ENCODE measurements around the gene CYP2W1. TPM values are rescaled to one million over a fixed set of nuclear protein-coding genes. Genes with fewer than 3 reads are reported as not detected.

The CYP2W1 gene
- total RNA-seq, 1 donor from 2014 or later, result not detected

DNA sequence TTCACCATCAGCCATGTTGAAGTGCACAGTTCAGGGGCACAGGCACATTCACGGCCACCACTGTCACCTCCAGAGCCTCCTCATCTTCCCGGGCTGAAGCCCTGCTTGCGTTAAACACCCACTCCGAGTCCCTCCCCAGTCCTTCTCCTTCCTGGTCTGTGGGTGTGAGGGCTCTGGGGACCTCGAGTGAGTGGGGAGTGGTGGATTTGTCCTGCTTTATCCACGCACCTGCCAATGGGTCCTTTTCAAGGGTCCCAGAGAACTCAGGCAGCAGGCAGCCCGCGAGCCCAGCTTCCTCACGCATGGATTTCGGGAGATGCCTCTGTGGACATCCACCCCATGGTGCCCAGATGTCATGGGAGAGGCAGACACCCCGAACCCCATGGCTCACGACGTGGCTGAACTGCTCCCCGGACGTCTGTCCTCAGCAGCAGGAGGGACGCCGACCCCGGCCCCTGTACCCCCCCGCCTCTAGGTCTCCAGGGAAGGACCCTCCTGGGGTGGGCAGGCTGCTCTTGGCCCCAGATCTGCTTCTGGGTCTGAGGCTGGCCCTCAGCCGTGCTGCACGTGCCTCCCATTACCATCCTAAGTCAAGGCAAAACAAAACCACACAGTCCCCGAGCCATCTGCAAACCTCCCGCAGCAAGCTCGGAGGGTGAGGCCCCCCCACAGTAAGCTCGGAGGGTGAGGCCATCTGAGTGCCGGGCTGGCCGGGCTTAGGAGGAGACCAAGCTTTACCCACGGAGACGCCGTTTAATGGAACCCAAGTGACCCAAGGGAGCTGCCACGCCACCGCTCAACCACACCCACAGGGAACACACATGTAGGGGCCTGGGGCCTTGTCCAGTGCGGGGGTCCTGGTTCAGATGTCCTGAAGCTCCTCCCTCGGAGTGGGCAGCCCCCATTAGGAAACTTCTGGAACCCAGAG, 9.0 kb downstream of the CYP2W1 start:
- FAIRE-seq, result no peak
- no peaks in the 10 kb centered on the region for H3K79me2 ChIP-seq (ENCODE audit: insufficient read depth, low read length)
- H3K9me3 ChIP-seq (ENCODE audit: insufficient read depth, low read depth, low read length), result no peaks in the 10 kb centered on the region
- TF ChIP-seq EZH2 (IDR thresholded peaks at IDR 0.05; ENCODE audit: insufficient read depth, low read length), result no peak
- TF ChIP-seq, protein P1, sequence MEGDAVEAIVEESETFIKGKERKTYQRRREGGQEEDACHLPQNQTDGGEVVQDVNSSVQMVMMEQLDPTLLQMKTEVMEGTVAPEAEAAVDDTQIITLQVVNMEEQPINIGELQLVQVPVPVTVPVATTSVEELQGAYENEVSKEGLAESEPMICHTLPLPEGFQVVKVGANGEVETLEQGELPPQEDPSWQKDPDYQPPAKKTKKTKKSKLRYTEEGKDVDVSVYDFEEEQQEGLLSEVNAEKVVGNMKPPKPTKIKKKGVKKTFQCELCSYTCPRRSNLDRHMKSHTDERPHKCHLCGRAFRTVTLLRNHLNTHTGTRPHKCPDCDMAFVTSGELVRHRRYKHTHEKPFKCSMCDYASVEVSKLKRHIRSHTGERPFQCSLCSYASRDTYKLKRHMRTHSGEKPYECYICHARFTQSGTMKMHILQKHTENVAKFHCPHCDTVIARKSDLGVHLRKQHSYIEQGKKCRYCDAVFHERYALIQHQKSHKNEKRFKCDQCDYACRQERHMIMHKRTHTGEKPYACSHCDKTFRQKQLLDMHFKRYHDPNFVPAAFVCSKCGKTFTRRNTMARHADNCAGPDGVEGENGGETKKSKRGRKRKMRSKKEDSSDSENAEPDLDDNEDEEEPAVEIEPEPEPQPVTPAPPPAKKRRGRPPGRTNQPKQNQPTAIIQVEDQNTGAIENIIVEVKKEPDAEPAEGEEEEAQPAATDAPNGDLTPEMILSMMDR (IDR thresholded peaks at IDR 0.05; ENCODE audit: insufficient read depth, low read depth, low read length), result no peak
- H3K4me3 ChIP-seq (ENCODE audit: insufficient read depth, low read depth, low read length), result no peak overlapping the region
- DNase-seq (ENCODE audit: low read depth), result no peak
- H3K27ac ChIP-seq (ENCODE audit: low read depth, low read length), result no peak overlapping the region
- H3K4me2 ChIP-seq (ENCODE audit: low read length), result no peak overlapping the region
- H4K20me1 ChIP-seq (ENCODE audit: insufficient read depth, low read length), result peaks cover 4% of the 10 kb centered on the region
- H2AFZ ChIP-seq (ENCODE audit: low read depth, low read length), result no peak overlapping the region
- H3K9me3 Mint-ChIP-seq (ENCODE audit: unreplicated experiment), result no peaks in the 10 kb centered on the region
- H3K27me3 Mint-ChIP-seq (ENCODE audit: low read depth, unreplicated experiment), result no peaks in the 10 kb centered on the region
- no peaks in the 10 kb centered on the region for H3K36me3 Mint-ChIP-seq (ENCODE audit: low read depth, unreplicated experiment)
- H3K36me3 ChIP-seq (ENCODE audit: insufficient read depth, low read length), result no peaks in the 10 kb centered on the region
- H3K27ac Mint-ChIP-seq (ENCODE audit: unreplicated experiment), result no peak overlapping the region
- no peaks in the 10 kb centered on the region for H3K27me3 ChIP-seq (ENCODE audit: insufficient read depth, low read length)
- H3K4me3 Mint-ChIP-seq (ENCODE audit: unreplicated experiment), result no peak overlapping the region
- no peak overlapping the region for H3K9ac ChIP-seq (ENCODE audit: low read length)
- peaks cover 6% of the 10 kb centered on the region for H3K4me1 ChIP-seq (ENCODE audit: insufficient read depth, low read length)
- no peaks in the 10 kb centered on the region for H3K4me1 Mint-ChIP-seq (ENCODE audit: low read depth, unreplicated experiment)

DNA sequence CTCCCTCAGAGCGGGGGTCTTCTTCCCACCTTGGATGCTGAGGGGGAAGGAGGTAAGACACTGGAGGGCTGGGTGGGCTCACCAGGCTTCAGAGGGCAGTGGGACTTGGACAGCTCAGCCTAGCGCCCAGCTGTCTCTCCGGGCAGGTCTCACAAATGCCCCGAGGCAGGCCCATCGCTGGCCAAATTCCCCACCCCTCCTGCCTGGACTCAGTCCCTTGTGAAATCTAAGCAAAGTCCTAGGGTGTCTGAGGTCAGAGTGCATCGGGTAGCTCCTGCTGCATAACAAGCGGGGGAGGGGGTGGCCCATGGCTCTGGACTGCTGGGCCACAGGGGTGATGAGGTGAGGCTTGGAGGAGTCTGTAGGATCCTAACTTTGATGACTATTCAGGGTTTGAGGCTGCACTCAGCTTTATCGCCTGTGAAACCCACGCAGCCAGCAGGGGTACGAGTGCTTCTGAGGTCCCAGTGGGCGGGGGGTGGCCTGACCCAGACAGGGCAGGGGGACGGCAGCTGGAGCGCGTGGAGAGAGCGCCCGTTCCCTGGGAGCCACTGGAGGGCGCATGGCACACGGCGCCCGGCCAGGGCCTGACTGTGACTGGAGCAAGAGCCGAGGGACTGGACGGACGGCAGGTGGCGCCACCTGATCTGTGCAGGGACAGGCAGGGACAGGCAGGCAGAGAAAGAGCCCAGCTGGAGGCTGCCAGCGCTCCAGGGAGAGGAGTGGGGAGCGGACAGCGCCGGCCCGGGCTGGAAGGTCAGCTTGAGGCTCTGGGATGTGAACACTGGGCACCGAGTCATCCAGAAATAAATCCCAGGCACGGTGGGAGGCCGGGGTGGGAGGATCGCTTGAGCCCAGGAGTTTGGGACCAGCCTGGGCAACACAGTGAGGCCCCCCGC, 10.0 kb downstream of the CYP2W1 start:
- peaks cover 6% of the 10 kb centered on the region for H3K4me1 ChIP-seq (ENCODE audit: insufficient read depth, low read length)
- H3K9ac ChIP-seq (ENCODE audit: low read length), result peak overlapping the region; percentile 6
- peak overlapping the region; percentile 62 for H3K27ac Mint-ChIP-seq (ENCODE audit: unreplicated experiment)
- no peaks in the 10 kb centered on the region for H3K36me3 Mint-ChIP-seq (ENCODE audit: low read depth, unreplicated experiment)
- no peaks in the 10 kb centered on the region for H3K79me2 ChIP-seq (ENCODE audit: insufficient read depth, low read length)
- H2AFZ ChIP-seq (ENCODE audit: low read depth, low read length), result no peak overlapping the region
- H4K20me1 ChIP-seq (ENCODE audit: insufficient read depth, low read length), result peaks cover 4% of the 10 kb centered on the region
- H3K27ac ChIP-seq (ENCODE audit: low read depth, low read length), result no peak overlapping the region
- DNase-seq (ENCODE audit: low read depth) (peak; percentile 83), FAIRE-seq (no peak)
- no peak overlapping the region for H3K4me3 ChIP-seq (ENCODE audit: insufficient read depth, low read depth, low read length)
- H3K27me3 Mint-ChIP-seq (ENCODE audit: low read depth, unreplicated experiment), result no peaks in the 10 kb centered on the region
- TF ChIP-seq, protein P1 (IDR thresholded peaks at IDR 0.05; ENCODE audit: insufficient read depth, low read depth, low read length), result peak; percentile 84
- no peak for TF ChIP-seq EZH2 (IDR thresholded peaks at IDR 0.05; ENCODE audit: insufficient read depth, low read length)
- H3K27me3 ChIP-seq (ENCODE audit: insufficient read depth, low read length), result no peaks in the 10 kb centered on the region
- peaks cover 2% of the 10 kb centered on the region for H3K4me1 Mint-ChIP-seq (ENCODE audit: low read depth, unreplicated experiment)
- H3K36me3 ChIP-seq (ENCODE audit: insufficient read depth, low read length), result no peaks in the 10 kb centered on the region
- H3K9me3 ChIP-seq (ENCODE audit: insufficient read depth, low read depth, low read length), result no peaks in the 10 kb centered on the region
- peak overlapping the region; percentile 52 for H3K4me2 ChIP-seq (ENCODE audit: low read length)
- no peaks in the 10 kb centered on the region for H3K9me3 Mint-ChIP-seq (ENCODE audit: unreplicated experiment)
- H3K4me3 Mint-ChIP-seq (ENCODE audit: unreplicated experiment), result no peak overlapping the region
